PC-3 (cell line): ENCODE data around the gene KCNIP4. TPM values are rescaled to one million over a fixed set of nuclear protein-coding genes. Genes with fewer than 3 reads are reported as not detected.

Experiments
- ATAC-seq: fragments of 200-7000 bp; cut with Tn5 transposase; 2 replicates; pipeline ENCODE4 v1.9.1; 2020; ENCODE audit warnings: mild to moderate bottlenecking, moderate library complexity
- BruUV-seq: library from RNA; stranded (reverse); fragments of 400-500 nt; replicated peaks from 2 replicates; lab custom pipeline; 2021; lab: Mats Ljungman, UMichigan
- CTCF ChIA-PET: fragments of 300-600 bp; sonication (Branson Sonifier 250); formaldehyde crosslinking; loops from one replicate; lab custom pipeline; 2022; ENCODE audit warnings: antibody characterized with exemption; lab: Charles Lee
- POLR2A ChIA-PET: fragments of 300-600 bp; sonication (Branson Sonifier 250); formaldehyde crosslinking; loops from one replicate; lab custom pipeline; 2022; ENCODE audit warnings: antibody characterized with exemption; ENCODE audit not compliant: unreplicated experiment; lab: Charles Lee
- DNase-seq: peaks from one replicate; pipeline ENCODE4 v3.0.0-alpha.2; 2015
- H2AFZ ChIP-seq: fragments of 300-600 bp; sonication (generic); 2 replicates; pipeline ENCODE4 v1.6.0; 2016; ENCODE audit warnings: antibody characterized with exemption, low read length
- H3F3A ChIP-seq: fragments of 300-600 bp; sonication (generic); one replicate; pipeline ENCODE4 v1.6.0; 2017; ENCODE audit warnings: antibody characterized with exemption, low read length, control low read depth, mild to moderate bottlenecking; ENCODE audit not compliant: unreplicated experiment
- H3K27ac ChIP-seq: fragments of 300-600 bp; sonication (generic); 2 replicates; pipeline ENCODE4 v1.5.1; 2016; ENCODE audit warnings: mild to moderate bottlenecking, low read length
- H3K27me3 ChIP-seq: fragments of 300-600 bp; sonication (generic); 2 replicates; pipeline ENCODE4 v1.6.1; 2016; ENCODE audit warnings: low read length, mixed read lengths
- H3K36me3 ChIP-seq: fragments of 300-600 bp; sonication (generic); 2 replicates; pipeline ENCODE4 v1.6.1; 2016; ENCODE audit warnings: low read depth, mixed run types, low read length, mixed read lengths
- H3K4me1 ChIP-seq: fragments of 300-600 bp; sonication (generic); 2 replicates; pipeline ENCODE4 v1.5.1; 2016; ENCODE audit warnings: low read length; ENCODE audit not compliant: insufficient read depth
- H3K4me2 ChIP-seq: fragments of 300-600 bp; sonication (generic); 2 replicates; pipeline ENCODE4 v1.6.0; 2016; ENCODE audit warnings: low read length
- H3K4me3 ChIP-seq: fragments of 300-600 bp; sonication (generic); 2 replicates; pipeline ENCODE4 v1.5.1; 2016; ENCODE audit warnings: mild to moderate bottlenecking, low read length, mixed read lengths
- H3K79me2 ChIP-seq: fragments of 300-600 bp; sonication (generic); 2 replicates; pipeline ENCODE4 v1.6.1; 2017; ENCODE audit warnings: low read length, mixed read lengths
- H3K9ac ChIP-seq: fragments of 300-600 bp; sonication (generic); 2 replicates; pipeline ENCODE4 v1.6.0; 2016; ENCODE audit warnings: mild to moderate bottlenecking, low read length
- H3K9me2 ChIP-seq: fragments of 300-600 bp; sonication (generic); replicated peaks from 2 replicates; pipeline ENCODE4 v1.6.1; 2016; ENCODE audit warnings: mixed run types, low read length, mixed read lengths
- H3K9me3 ChIP-seq: fragments of 300-600 bp; sonication (generic); 2 replicates; pipeline ENCODE4 v1.6.1; 2016; ENCODE audit warnings: low read length, mixed read lengths
- H4K20me1 ChIP-seq: fragments of 300-600 bp; sonication (generic); 2 replicates; pipeline ENCODE4 v1.6.1; 2016; ENCODE audit warnings: low read length, mixed read lengths
- EZH2 ChIP-seq: fragments of 300-600 bp; sonication (generic); IDR thresholded peaks from one replicate; pipeline ENCODE4 v1.6.1; 2017; ENCODE audit warnings: antibody characterized with exemption, mild to moderate bottlenecking, low read length; ENCODE audit not compliant: unreplicated experiment
- EZH2phosphoT487 ChIP-seq: fragments of 300-600 bp; sonication (generic); IDR thresholded peaks from 2 replicates; pipeline ENCODE4 v1.6.1; 2018; ENCODE audit warnings: mild to moderate bottlenecking, antibody characterized with exemption, low read length, borderline replicate concordance
- intact Hi-C: fragments of 100-400 bp; cut with micrococcal nuclease; formaldehyde crosslinking; loops from 2 replicates; pipeline ENCODE4 v1.9.0; 2023
- total RNA-seq: library from RNA; depleted of rRNA; stranded (reverse); fragments of >200 nt; gene quantifications from 2 replicates; pipeline ENCODE4 v1.2.3, GENCODE V29; 2014
- TF ChIP-seq, protein P1 (sequence below): fragments of 300-600 bp; sonication (generic); conservative IDR thresholded peaks from 2 replicates; pipeline ENCODE4 v1.5.1; 2017; ENCODE audit warnings: antibody characterized with exemption, low read depth, mild to moderate bottlenecking, low read length

Gene KCNIP4
- total RNA-seq, 1 experiment from 2014 or later = not detected

DNA sequence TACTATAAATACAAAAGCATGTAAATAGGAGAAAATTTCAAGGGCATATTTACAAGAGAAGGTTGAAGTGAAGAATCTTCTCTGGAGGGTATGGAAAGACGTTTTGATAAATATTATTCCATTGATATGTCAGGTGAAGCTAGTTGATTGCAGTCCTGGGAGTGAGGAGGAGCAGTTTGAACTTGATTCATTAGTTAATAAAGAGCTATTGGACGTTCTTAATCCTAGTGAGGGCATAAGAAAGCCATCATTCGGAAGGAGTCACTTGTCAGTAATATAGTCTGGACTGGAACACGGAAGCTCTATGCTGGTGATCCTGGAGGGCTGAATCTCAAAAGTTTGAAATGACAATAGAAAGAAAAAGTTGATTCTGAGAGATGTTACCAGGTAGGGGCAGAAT is 793.2 kb downstream of the KCNIP4 start:
- CTCF ChIA-PET = no interaction called here
- no peaks in the 10 kb centered on the region for H3K36me3 ChIP-seq
- H4K20me1 ChIP-seq = no peaks in the 10 kb centered on the region
- no peaks in the 10 kb centered on the region for H3F3A ChIP-seq
- no peaks in the 10 kb centered on the region for H3K27me3 ChIP-seq
- intact Hi-C loops = no loop called here
- DNase-seq = no peak
- no peak overlapping the region for H3K4me3 ChIP-seq
- H3K27ac ChIP-seq = no peak overlapping the region
- ATAC-seq = no peak
- no peaks in the 10 kb centered on the region for H3K4me1 ChIP-seq
- no peaks in the 10 kb centered on the region for H3K9me3 ChIP-seq
- POLR2A ChIA-PET = no interaction called here
- H3K9me2 ChIP-seq = no peaks in the 10 kb centered on the region
- TF ChIP-seq, protein P1, sequence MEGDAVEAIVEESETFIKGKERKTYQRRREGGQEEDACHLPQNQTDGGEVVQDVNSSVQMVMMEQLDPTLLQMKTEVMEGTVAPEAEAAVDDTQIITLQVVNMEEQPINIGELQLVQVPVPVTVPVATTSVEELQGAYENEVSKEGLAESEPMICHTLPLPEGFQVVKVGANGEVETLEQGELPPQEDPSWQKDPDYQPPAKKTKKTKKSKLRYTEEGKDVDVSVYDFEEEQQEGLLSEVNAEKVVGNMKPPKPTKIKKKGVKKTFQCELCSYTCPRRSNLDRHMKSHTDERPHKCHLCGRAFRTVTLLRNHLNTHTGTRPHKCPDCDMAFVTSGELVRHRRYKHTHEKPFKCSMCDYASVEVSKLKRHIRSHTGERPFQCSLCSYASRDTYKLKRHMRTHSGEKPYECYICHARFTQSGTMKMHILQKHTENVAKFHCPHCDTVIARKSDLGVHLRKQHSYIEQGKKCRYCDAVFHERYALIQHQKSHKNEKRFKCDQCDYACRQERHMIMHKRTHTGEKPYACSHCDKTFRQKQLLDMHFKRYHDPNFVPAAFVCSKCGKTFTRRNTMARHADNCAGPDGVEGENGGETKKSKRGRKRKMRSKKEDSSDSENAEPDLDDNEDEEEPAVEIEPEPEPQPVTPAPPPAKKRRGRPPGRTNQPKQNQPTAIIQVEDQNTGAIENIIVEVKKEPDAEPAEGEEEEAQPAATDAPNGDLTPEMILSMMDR = no peak
- no peak for TF ChIP-seq EZH2
- H3K79me2 ChIP-seq = no peaks in the 10 kb centered on the region
- H3K4me2 ChIP-seq = no peak overlapping the region
- H3K9ac ChIP-seq = no peak overlapping the region
- BruUV-seq = no TSS peak
- no peak overlapping the region for H2AFZ ChIP-seq

DNA sequence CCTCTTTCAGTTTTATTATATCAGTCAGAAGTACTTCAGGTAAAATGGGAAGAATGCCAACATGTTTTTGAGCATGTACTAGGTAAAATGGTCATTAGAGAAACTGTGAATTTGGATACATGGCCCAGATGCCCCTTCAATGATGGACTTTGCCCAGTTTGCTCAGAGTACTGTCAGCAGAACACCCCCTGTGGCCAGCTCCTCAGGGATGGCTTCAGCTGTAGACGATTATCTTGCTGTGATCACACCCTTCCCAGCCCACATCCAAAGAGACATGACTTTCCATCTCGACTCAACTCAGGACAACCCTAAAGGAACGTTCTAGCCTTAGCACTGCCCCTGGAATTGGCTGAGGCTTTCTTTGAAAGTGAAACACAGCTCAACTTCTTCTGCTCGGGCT is 809.2 kb downstream of the KCNIP4 start:
- ChIA-PET POLR2A (no interaction called here), CTCF (no interaction called here)
- H3K9me3 ChIP-seq = no peaks in the 10 kb centered on the region
- no peak overlapping the region for H3K4me2 ChIP-seq
- intact Hi-C loops = no loop called here
- H3K9me2 ChIP-seq = no peaks in the 10 kb centered on the region
- TF ChIP-seq, protein P1 = no peak
- TF ChIP-seq EZH2phosphoT487 = no peak
- H4K20me1 ChIP-seq = no peaks in the 10 kb centered on the region
- no peaks in the 10 kb centered on the region for H3K36me3 ChIP-seq
- no peak overlapping the region for H2AFZ ChIP-seq
- DNase-seq (no peak), ATAC-seq (no peak)
- H3K4me1 ChIP-seq = no peaks in the 10 kb centered on the region
- no peak overlapping the region for H3K9ac ChIP-seq
- no peak overlapping the region for H3K27ac ChIP-seq
- H3F3A ChIP-seq = no peaks in the 10 kb centered on the region
- no TSS peak for BruUV-seq
- no peak overlapping the region for H3K4me3 ChIP-seq
- no peaks in the 10 kb centered on the region for H3K79me2 ChIP-seq
- peaks cover 37% of the 10 kb centered on the region for H3K27me3 ChIP-seq

DNA sequence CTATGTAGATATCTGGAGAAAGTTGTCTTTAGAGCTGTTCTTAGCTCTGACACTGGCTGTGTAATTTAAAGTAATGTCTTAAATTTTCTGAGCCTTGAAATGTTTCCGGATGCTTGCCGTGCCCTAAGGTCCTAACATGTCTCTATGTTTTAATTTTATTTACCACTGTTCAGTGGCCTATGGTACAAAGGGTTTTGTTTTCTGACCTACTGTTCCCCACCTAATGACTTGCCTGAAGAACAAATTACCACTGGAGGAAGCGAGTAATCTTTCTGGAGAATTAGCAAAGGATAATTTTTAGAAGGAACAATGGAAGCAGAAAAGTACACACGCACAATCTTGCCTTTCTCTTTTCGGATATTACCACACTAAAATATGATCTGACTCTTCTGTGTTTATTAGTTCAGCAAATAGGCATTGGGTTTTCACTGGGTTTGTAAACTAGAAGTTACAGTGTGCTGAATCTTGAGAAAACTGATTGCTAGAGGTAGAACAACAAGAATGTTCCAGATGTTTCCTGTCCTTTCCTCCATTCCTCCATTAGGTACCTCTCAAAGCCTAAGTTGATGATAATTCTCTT is 812.4 kb downstream of the KCNIP4 start:
- no TSS peak for BruUV-seq
- Histone ChIP-seq H3K9me2 (no peaks in the 10 kb centered on the region), H3K36me3 (no peaks in the 10 kb centered on the region), H3K4me1 (no peaks in the 10 kb centered on the region), H3K27me3 (peaks cover 43% of the 10 kb centered on the region), H3K9ac (no peak overlapping the region), H3K79me2 (no peaks in the 10 kb centered on the region), H2AFZ (no peak overlapping the region), H4K20me1 (no peaks in the 10 kb centered on the region), H3K4me2 (no peak overlapping the region), H3K4me3 (no peak overlapping the region), H3K27ac (no peak overlapping the region), H3F3A (no peaks in the 10 kb centered on the region), H3K9me3 (no peaks in the 10 kb centered on the region)
- DNase-seq = no peak
- POLR2A ChIA-PET = no interaction called here
- intact Hi-C loops = no loop called here
- ATAC-seq = no peak
- TF ChIP-seq EZH2 (no peak), EZH2phosphoT487 (no peak)
- TF ChIP-seq, protein P1 = no peak
- CTCF ChIA-PET = no interaction called here
